Fibroblast of villous mesenchyme (primary cell): ENCODE results near the gene TTI1. TPM values are rescaled to one million over a fixed set of nuclear protein-coding genes. Genes with fewer than 3 reads are reported as not detected.

Source experiments
- DNase-seq: peaks from one replicate; pipeline ENCODE4 v3.0.0-alpha.2; 2010; ENCODE audit warnings: low read depth
- H3K4me3 ChIP-seq: 2 replicates; pipeline ENCODE4 v1.5.1; 2011; ENCODE audit warnings: low read depth, mild to moderate bottlenecking, low read length
- total RNA-seq: library from RNA; depleted of rRNA; stranded (reverse); fragments of >200 nt; gene quantifications from 2 replicates; pipeline ENCODE4 v1.2.3, GENCODE V29; 2012
- TF ChIP-seq, protein P1 (sequence below): IDR thresholded peaks from 2 replicates; pipeline ENCODE4 v1.5.1; 2012; ENCODE audit warnings: low read depth, mild to moderate bottlenecking, low read length; ENCODE audit not compliant: insufficient read depth

Gene TTI1
- total RNA-seq, 1 donor: 24.2 TPM

DNA sequence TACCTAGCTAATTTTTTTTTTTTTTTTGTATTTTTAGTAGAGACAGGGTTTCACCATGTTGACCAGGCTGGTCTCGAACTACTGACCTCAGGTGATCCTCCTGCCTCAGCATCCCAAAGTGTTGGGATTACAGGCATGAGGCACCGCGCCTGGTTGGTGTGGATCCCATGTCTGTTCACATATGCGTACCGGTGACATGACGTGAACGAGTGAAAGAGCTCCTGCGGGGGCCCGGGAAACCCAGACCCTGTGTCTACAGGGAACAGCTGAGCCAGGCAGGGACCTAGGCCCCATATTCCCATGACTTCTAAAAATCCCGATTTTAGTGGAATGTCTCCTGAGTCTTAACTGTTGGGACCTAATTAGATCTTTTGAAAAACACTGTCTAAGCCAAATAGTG lies 97.2 kb downstream of the TTI1 start:
- no peak for DNase-seq
- TF ChIP-seq, protein P1, sequence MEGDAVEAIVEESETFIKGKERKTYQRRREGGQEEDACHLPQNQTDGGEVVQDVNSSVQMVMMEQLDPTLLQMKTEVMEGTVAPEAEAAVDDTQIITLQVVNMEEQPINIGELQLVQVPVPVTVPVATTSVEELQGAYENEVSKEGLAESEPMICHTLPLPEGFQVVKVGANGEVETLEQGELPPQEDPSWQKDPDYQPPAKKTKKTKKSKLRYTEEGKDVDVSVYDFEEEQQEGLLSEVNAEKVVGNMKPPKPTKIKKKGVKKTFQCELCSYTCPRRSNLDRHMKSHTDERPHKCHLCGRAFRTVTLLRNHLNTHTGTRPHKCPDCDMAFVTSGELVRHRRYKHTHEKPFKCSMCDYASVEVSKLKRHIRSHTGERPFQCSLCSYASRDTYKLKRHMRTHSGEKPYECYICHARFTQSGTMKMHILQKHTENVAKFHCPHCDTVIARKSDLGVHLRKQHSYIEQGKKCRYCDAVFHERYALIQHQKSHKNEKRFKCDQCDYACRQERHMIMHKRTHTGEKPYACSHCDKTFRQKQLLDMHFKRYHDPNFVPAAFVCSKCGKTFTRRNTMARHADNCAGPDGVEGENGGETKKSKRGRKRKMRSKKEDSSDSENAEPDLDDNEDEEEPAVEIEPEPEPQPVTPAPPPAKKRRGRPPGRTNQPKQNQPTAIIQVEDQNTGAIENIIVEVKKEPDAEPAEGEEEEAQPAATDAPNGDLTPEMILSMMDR: no peak
- no peak overlapping the region for H3K4me3 ChIP-seq

DNA sequence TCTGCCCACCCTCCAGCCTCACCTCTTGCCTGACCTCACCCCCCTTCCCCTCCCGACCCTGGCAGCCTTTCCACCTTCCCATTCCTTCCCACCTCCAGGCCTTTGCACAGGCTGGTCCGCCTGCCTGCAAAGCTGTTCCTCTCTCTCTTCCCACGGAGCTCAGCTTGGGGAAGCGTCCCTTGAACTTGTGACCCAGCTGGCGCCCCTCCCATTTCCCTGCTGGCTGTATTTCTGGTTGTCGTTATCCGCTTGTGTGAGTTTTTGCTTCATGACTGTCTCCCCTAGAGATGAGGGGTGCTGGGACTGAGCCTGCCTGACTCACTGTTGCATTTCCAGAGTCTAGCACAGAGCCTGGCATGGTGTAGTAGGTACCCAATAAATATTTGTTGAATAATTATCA lies 97.8 kb downstream of the TTI1 start:
- TF ChIP-seq, protein P1: no peak
- no peak for DNase-seq
- no peak overlapping the region for H3K4me3 ChIP-seq

DNA sequence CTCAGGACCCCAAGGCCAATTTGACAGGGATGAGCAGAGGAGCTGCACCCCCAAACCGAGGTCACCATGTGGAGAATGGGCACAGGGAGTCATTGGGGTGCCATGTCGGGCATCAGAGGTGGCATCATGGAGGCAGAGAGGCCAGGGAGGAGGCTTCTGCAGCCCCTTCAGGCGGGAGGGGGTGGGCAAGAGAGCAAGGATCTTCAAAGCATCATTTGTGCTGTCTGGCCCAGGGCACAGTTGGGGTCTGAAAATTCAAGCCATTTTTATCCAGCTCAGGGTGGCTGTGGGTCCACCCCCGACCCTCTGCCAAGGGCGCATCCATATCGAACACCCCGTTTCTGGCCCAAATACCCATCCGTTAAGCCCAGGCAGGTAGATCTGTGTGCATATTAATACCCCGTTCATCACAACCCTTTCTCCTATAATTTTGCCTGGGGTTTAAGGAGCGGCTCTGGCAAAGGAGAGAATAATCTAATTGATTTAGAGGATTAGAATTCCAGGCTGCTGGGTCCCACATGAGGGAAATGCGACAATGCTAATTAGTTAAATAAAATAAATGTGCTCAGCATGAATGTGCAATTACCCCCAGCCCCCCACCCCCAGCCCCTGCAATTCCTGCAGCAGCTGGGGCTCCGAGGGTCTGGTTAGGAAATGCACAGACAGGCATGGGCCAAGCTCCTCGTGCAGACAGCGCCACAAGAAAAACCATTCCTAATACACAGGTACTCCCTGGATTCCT lies 98.5 kb downstream of the TTI1 start:
- no peak overlapping the region for H3K4me3 ChIP-seq
- TF ChIP-seq, protein P1: no peak
- no peak for DNase-seq

DNA sequence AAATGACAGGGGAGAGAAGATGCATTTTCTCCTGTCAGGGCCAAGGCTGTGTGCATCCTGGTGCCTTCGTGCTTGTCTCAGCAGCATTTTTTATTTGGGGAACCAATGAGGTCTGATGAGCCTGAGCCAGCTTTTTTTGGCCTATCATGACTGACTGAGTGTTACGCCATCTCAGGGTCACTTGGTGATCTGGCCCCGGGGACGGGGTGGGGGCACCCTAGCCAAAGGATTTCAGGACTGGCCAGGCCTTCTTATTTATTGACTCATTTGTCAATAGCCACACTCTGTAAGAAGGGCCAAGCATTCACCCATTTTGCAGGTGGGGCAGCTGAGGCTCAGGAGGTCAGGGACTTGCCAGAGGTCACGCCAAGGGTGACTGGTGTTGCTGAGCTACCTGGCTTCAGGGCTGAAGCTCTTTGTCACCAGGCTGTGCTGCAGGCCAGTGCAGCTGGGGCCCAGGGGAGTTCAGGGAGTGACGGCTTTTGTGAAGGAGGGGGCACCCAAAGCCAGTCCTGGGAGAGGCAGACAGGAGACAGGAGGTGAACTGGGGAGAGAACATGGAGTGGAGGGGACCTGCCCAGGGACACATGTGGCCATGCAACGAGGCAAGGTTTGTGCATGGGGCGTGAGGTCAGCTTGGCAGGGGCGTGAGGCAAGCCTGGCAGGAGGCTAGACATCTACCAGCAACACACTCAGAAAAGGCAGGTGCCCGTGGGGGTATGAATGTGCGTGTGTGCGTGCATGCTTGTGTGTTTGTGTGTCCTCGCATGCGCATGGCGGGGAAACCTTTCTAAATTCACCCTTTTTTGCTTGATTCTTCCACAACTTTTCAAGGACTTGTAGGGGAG lies 99.2 kb downstream of the TTI1 start:
- TF ChIP-seq, protein P1: no peak
- no peak for DNase-seq
- H3K4me3 ChIP-seq: no peak overlapping the region

Other genes starting within 250 kb of the TTI1 start
- gene VSTM2L, start 130.3 kb downstream of the TTI1 start, total RNA-seq: 0.32 and 1.3 TPM in 2 replicates
- 30.0 and 36.3 TPM in 2 replicates for gene RPRD1B, start 290 bp upstream of the TTI1 start, total RNA-seq
- gene TGM2, start 131.8 kb upstream of the TTI1 start, total RNA-seq: 1,041 and 2,020 TPM in 2 replicates
- 0.64 and 1.3 TPM in 2 replicates for gene KIAA1755, start 227.3 kb upstream of the TTI1 start, total RNA-seq